ENCODE data around the gene ZNF446.

DNA sequence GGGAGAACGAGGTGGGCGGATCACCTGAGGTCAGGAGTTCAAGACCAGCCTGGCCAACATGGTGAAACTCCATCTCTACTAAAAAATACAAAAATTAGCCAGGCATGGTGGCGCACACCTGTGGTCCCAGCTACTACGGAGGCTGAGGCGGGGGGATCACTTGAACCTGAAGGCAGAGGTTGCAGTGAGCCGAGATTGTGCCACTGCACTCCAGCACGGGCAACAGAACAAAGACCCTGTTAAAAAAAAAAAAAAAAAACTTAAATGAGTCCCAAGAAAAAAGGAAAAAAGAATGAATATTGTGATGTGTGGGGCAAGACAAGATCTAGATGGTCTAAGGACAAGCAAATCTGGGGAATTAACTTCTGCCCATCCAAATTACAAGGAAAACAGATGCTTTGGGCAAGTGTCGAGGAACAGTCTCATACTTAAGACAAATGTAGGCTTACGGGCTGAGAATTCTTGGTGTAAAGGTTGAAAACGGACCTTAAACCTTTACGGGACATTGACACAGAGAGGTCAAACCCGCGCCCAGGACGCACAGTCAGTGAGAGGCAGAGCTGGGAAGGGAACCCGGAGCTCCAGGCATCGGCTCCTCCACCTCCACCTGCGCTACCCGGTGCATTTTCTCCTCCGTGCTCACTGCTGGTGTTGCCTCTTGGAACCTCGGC is 9.9 kb upstream of the ZNF446 start:
- TF ChIP-seq, protein P1, sequence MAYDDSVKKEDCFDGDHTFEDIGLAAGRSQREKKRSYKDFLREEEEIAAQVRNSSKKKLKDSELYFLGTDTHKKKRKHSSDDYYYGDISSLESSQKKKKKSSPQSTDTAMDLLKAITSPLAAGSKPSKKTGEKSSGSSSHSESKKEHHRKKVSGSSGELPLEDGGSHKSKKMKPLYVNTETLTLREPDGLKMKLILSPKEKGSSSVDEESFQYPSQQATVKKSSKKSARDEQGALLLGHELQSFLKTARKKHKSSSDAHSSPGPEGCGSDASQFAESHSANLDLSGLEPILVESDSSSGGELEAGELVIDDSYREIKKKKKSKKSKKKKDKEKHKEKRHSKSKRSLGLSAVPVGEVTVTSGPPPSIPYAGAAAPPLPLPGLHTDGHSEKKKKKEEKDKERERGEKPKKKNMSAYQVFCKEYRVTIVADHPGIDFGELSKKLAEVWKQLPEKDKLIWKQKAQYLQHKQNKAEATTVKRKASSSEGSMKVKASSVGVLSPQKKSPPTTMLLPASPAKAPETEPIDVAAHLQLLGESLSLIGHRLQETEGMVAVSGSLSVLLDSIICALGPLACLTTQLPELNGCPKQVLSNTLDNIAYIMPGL (CRISPR knock-in tag; IDR thresholded peaks at IDR 0.05) = no peak
- TF ChIP-seq, protein P2, sequence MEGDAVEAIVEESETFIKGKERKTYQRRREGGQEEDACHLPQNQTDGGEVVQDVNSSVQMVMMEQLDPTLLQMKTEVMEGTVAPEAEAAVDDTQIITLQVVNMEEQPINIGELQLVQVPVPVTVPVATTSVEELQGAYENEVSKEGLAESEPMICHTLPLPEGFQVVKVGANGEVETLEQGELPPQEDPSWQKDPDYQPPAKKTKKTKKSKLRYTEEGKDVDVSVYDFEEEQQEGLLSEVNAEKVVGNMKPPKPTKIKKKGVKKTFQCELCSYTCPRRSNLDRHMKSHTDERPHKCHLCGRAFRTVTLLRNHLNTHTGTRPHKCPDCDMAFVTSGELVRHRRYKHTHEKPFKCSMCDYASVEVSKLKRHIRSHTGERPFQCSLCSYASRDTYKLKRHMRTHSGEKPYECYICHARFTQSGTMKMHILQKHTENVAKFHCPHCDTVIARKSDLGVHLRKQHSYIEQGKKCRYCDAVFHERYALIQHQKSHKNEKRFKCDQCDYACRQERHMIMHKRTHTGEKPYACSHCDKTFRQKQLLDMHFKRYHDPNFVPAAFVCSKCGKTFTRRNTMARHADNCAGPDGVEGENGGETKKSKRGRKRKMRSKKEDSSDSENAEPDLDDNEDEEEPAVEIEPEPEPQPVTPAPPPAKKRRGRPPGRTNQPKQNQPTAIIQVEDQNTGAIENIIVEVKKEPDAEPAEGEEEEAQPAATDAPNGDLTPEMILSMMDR (IDR thresholded peaks at IDR 0.05) = no peak
- TF ChIP-seq GABPB1 (CRISPR knock-in tag; IDR thresholded peaks at IDR 0.05) (no peak), ZBTB21 (CRISPR knock-in tag; IDR thresholded peaks at IDR 0.05; ENCODE audit: borderline replicate concordance) (no peak), ZNF138 (CRISPR knock-in tag; conservative IDR thresholded peaks at IDR 0.05) (no peak), ZNF219 (CRISPR knock-in tag; IDR thresholded peaks at IDR 0.05; ENCODE audit: borderline replicate concordance) (no peak), TEAD1 (CRISPR knock-in tag; IDR thresholded peaks at IDR 0.05) (no peak), CBFB (CRISPR knock-in tag; IDR thresholded peaks at IDR 0.05; ENCODE audit: low read depth) (no peak)
- TF ChIP-seq, protein P3, sequence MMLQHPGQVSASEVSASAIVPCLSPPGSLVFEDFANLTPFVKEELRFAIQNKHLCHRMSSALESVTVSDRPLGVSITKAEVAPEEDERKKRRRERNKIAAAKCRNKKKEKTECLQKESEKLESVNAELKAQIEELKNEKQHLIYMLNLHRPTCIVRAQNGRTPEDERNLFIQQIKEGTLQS (CRISPR knock-in tag; conservative IDR thresholded peaks at IDR 0.05) = no peak
- TF ChIP-seq, protein P4, sequence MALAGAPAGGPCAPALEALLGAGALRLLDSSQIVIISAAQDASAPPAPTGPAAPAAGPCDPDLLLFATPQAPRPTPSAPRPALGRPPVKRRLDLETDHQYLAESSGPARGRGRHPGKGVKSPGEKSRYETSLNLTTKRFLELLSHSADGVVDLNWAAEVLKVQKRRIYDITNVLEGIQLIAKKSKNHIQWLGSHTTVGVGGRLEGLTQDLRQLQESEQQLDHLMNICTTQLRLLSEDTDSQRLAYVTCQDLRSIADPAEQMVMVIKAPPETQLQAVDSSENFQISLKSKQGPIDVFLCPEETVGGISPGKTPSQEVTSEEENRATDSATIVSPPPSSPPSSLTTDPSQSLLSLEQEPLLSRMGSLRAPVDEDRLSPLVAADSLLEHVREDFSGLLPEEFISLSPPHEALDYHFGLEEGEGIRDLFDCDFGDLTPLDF (CRISPR knock-in tag; IDR thresholded peaks at IDR 0.05) = no peak
- TF ChIP-seq, protein P5, sequence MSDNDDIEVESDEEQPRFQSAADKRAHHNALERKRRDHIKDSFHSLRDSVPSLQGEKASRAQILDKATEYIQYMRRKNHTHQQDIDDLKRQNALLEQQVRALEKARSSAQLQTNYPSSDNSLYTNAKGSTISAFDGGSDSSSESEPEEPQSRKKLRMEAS (CRISPR knock-in tag; IDR thresholded peaks at IDR 0.05) = no peak
- TF ChIP-seq, protein P6, sequence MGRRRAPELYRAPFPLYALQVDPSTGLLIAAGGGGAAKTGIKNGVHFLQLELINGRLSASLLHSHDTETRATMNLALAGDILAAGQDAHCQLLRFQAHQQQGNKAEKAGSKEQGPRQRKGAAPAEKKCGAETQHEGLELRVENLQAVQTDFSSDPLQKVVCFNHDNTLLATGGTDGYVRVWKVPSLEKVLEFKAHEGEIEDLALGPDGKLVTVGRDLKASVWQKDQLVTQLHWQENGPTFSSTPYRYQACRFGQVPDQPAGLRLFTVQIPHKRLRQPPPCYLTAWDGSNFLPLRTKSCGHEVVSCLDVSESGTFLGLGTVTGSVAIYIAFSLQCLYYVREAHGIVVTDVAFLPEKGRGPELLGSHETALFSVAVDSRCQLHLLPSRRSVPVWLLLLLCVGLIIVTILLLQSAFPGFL (CRISPR knock-in tag; IDR thresholded peaks at IDR 0.05; ENCODE audit: borderline replicate concordance) = no peak
